Endothelial cell of umbilical vein (primary cell): ENCODE measurements around the gene GPR4. TPM values are rescaled to one million over a fixed set of nuclear protein-coding genes. Genes with fewer than 3 reads are reported as not detected.

Experiments used
- BruUV-seq: library from RNA; stranded (reverse); fragments of 400-500 nt; replicated peaks from 2 replicates; lab custom pipeline; 2021; lab: Mats Ljungman, UMichigan
- CTCF ChIA-PET: fragments of 300-600, 350-600 bp; sonication (Branson Sonifier 250); formaldehyde crosslinking; loops from one replicate; lab custom pipeline; 2021; ENCODE audit warnings: antibody characterized with exemption, inconsistent platforms; lab: Charles Lee
- POLR2A ChIA-PET: fragments of 300-600, 350-600 bp; sonication (Branson Sonifier 250); formaldehyde crosslinking; loops from one replicate; lab custom pipeline; 2021; ENCODE audit warnings: antibody characterized with exemption, inconsistent platforms; lab: Charles Lee
- DNase-seq: peaks from one replicate; pipeline ENCODE4 v3.0.0-alpha.2; 2011; ENCODE audit warnings: low read depth, low spot score
- FAIRE-seq: peaks from 2 replicates; lab custom pipeline; 2011; peaks lifted over from hg19 to GRCh38; lab: Jason Lieb, UNC
- H2AFZ ChIP-seq: 2 replicates; pipeline ENCODE4 v1.6.0; 2012; ENCODE audit warnings: low read depth, low read length, control low read depth, inconsistent platforms
- H3K27ac ChIP-seq: 2 replicates; pipeline ENCODE4 v1.5.1; 2011; ENCODE audit warnings: low read depth, mild to moderate bottlenecking, control low read depth, low read length, moderate library complexity; ENCODE audit not compliant: insufficient read depth
- H3K27me3 ChIP-seq, 2 experiments: 2 replicates each; pipeline versions ENCODE4 v1.6.0 to v1.6.1; 2011; ENCODE audit warnings: low read length in 2 of 2, mixed read lengths in 1 of 2; ENCODE audit not compliant: control insufficient read depth in 2 of 2, insufficient read depth in 2 of 2
- H3K36me3 ChIP-seq, 2 experiments: 2 replicates in 1 of 2; 3 replicates in 1 of 2; pipeline ENCODE4 v1.5.1; 2011; ENCODE audit warnings: low read length in 2 of 2, mild to moderate bottlenecking in 1 of 2, moderate library complexity in 1 of 2; ENCODE audit not compliant: control insufficient read depth in 2 of 2, insufficient read depth in 2 of 2; ENCODE audit errors: extremely low read depth in 1 of 2
- H3K4me1 ChIP-seq: 3 replicates; pipeline ENCODE4 v1.5.1; 2011; ENCODE audit warnings: mild to moderate bottlenecking, low read length; ENCODE audit not compliant: control insufficient read depth, insufficient read depth; ENCODE audit errors: extremely low read depth
- H3K4me2 ChIP-seq: 2 replicates; pipeline ENCODE4 v1.6.1; 2011; ENCODE audit warnings: low read length, control low read depth, mixed read lengths; ENCODE audit not compliant: insufficient read depth
- H3K4me3 ChIP-seq, 3 experiments: fragments of 200-600 bp in 1 of 3; sonication (generic), shearing (Covaris generic) in 1 of 3; replicated peaks in 1 of 3; 2 replicates each; pipeline ENCODE4 v1.5.1; 2011 to 2016; ENCODE audit warnings: control low read depth in 3 of 3, low read length in 3 of 3, mild to moderate bottlenecking in 2 of 3, inconsistent platforms in 1 of 3, low read depth in 1 of 3, moderate library complexity in 1 of 3; ENCODE audit not compliant: insufficient read depth in 1 of 3
- H3K79me2 ChIP-seq: 2 replicates; pipeline ENCODE4 v1.6.0; 2012; ENCODE audit warnings: low read length, inconsistent platforms; ENCODE audit not compliant: control insufficient read depth, insufficient read depth
- H3K9ac ChIP-seq: replicated peaks from 2 replicates; pipeline ENCODE3; 2011; ENCODE audit warnings: low read length, control low read depth; ENCODE audit not compliant: insufficient read depth; ENCODE audit errors: extremely low read depth
- H3K9me1 ChIP-seq: replicated peaks from 3 replicates; pipeline ENCODE4 v1.6.0; 2011; ENCODE audit warnings: mild to moderate bottlenecking, low read length; ENCODE audit not compliant: control insufficient read depth, insufficient read depth; ENCODE audit errors: extremely low read depth
- H3K9me3 ChIP-seq: replicated peaks from 2 replicates; pipeline ENCODE4 v1.5.1; 2012; ENCODE audit warnings: low read length, inconsistent platforms; ENCODE audit not compliant: control insufficient read depth, insufficient read depth
- H4K20me1 ChIP-seq: replicated peaks from 2 replicates; pipeline ENCODE3; 2011; ENCODE audit warnings: mild to moderate bottlenecking, low read length; ENCODE audit not compliant: control insufficient read depth, insufficient read depth; ENCODE audit errors: extremely low read depth
- GATA2 ChIP-seq: IDR thresholded peaks from 2 replicates; pipeline ENCODE4 v1.7.0; 2011; ENCODE audit warnings: low read depth, mild to moderate bottlenecking, moderate library complexity, mixed read lengths, low read length; ENCODE audit not compliant: insufficient read length, insufficient read depth
- JUN ChIP-seq: IDR thresholded peaks from 2 replicates; pipeline ENCODE4 v1.6.1; 2011; ENCODE audit warnings: borderline replicate concordance, low read depth; ENCODE audit not compliant: insufficient read length, insufficient read depth
- POLR2A ChIP-seq: IDR thresholded peaks from 2 replicates; pipeline ENCODE4 v1.6.1; 2012; ENCODE audit warnings: low read depth, mild to moderate bottlenecking, control low read depth, low read length
- dilution Hi-C: fragments of 300-500 bp; cut with MboI; formaldehyde crosslinking; loops from one replicate; pipeline ENCODE4 v1.15.0; 2019; ENCODE audit warnings: low sequenced_read_pairs; ENCODE audit not compliant: extremely low pct_ligation_motif_present
- intact Hi-C: fragments of 100-400 bp; cut with micrococcal nuclease; formaldehyde crosslinking; loops from one replicate; pipeline ENCODE4 v1.10.0; 2022
- polyA plus RNA-seq, 4 experiments: library from polyadenylated mRNA; depleted of rRNA in 3 of 4; stranded (reverse) in 3 of 4; unstranded in 1 of 4; fragments of >200 nt; gene quantifications; 2 replicates each; pipeline versions ENCODE4 v1.2.1 to v1.2.3, GENCODE V29; 2011 to 2012; ENCODE audit warnings: missing spikeins in 1 of 4
- total RNA-seq: library from RNA; stranded (reverse); gene quantifications from 2 replicates; pipeline ENCODE4 v1.2.3, GENCODE V29; 2021
- TF ChIP-seq, protein P1 (sequence below), 2 donors: IDR thresholded peaks; 1 replicate in 1 of 2; 2 replicates in 1 of 2; pipeline ENCODE4 v1.5.1; 2011; ENCODE audit warnings: low read length in 2 of 2, mild to moderate bottlenecking in 2 of 2, moderate library complexity in 2 of 2, control low read depth in 1 of 2, inconsistent platforms in 1 of 2, low read depth in 1 of 2; ENCODE audit not compliant: insufficient read depth in 1 of 2; ENCODE audit errors: extremely low read depth in 1 of 2

Gene GPR4
- total and polyA plus RNA-seq, 2 donors (not counting 3 experiments of a cell fraction or from before 2014, with no cell fraction given): 17.9 to 26.7 TPM

GRCh38 chr19:45621976-45622503, 20.0 kb upstream of the GPR4 start:
- DNase-seq: no peak
- H3K79me2 ChIP-seq: no peaks in the 10 kb centered on the region
- H4K20me1 ChIP-seq: no peaks in the 10 kb centered on the region
- H3K4me1 ChIP-seq: no peaks in the 10 kb centered on the region
- H3K9ac ChIP-seq: no peak overlapping the region
- no peak for TF ChIP-seq POLR2A
- intact Hi-C loops: no loop called here
- no peaks in the 10 kb centered on the region for H3K27me3 ChIP-seq
- CTCF ChIA-PET: no interaction called here
- H3K9me3 ChIP-seq: no peaks in the 10 kb centered on the region
- H2AFZ ChIP-seq: no peak overlapping the region
- no TSS peak for BruUV-seq
- no peak overlapping the region for H3K4me3 ChIP-seq
- dilution Hi-C loops: no loop called here
- H3K4me2 ChIP-seq: no peak overlapping the region
- H3K36me3 ChIP-seq: peaks cover 0 to 8% of the 10 kb centered on the region in 2 experiments
- H3K9me1 ChIP-seq: no peaks in the 10 kb centered on the region
- POLR2A ChIA-PET: no interaction called here
- no peak for FAIRE-seq
- H3K27ac ChIP-seq: no peak overlapping the region

DNA sequence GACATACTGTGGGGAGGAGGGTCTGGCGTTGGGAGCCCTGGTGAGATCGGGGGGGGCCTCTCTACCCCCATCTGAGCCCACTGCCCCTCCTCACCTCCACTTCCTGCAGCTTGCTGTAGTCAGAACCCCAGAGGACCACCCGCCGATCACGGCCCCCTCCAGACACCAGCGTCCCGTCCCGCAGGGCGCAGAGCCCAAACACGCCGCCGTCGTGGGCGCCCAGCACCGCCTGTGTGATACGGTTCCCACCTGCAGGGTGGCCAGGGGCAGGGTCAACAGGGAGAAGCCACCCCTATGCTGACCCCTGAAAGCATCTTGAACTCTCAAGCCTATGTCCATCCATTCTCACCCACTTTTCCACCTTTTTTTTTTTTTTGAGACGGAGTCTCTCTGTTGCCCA, 19.4 kb upstream of the GPR4 start:
- H3K9me1 ChIP-seq: no peaks in the 10 kb centered on the region
- no peak overlapping the region for H2AFZ ChIP-seq
- no peak overlapping the region for H3K27ac ChIP-seq
- ChIA-PET CTCF (interaction anchor here (4.0 kb wide), 1 partner anchor 20 kb away, joined by 12 read pairs; no protein-coding TSS in a partner anchor), POLR2A (no interaction called here)
- no peak overlapping the region for H3K9ac ChIP-seq
- H3K36me3 ChIP-seq: peaks cover 0 to 8% of the 10 kb centered on the region in 2 experiments
- H3K4me3 ChIP-seq: no peak overlapping the region
- H3K4me1 ChIP-seq: no peaks in the 10 kb centered on the region
- H3K4me2 ChIP-seq: no peak overlapping the region
- FAIRE-seq (no peak), DNase-seq (no peak)
- H4K20me1 ChIP-seq: no peaks in the 10 kb centered on the region
- TF ChIP-seq POLR2A (no peak), JUN (no peak), GATA2 (no peak)
- TF ChIP-seq, protein P1, sequence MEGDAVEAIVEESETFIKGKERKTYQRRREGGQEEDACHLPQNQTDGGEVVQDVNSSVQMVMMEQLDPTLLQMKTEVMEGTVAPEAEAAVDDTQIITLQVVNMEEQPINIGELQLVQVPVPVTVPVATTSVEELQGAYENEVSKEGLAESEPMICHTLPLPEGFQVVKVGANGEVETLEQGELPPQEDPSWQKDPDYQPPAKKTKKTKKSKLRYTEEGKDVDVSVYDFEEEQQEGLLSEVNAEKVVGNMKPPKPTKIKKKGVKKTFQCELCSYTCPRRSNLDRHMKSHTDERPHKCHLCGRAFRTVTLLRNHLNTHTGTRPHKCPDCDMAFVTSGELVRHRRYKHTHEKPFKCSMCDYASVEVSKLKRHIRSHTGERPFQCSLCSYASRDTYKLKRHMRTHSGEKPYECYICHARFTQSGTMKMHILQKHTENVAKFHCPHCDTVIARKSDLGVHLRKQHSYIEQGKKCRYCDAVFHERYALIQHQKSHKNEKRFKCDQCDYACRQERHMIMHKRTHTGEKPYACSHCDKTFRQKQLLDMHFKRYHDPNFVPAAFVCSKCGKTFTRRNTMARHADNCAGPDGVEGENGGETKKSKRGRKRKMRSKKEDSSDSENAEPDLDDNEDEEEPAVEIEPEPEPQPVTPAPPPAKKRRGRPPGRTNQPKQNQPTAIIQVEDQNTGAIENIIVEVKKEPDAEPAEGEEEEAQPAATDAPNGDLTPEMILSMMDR (IDR thresholded peaks at IDR 0.05; ENCODE audit: extremely low read depth in 1 of 2, insufficient read depth in 1 of 2, low read depth in 1 of 2, low read length in 2 of 2): no peak
- H3K79me2 ChIP-seq: no peaks in the 10 kb centered on the region
- no TSS peak for BruUV-seq
- no peaks in the 10 kb centered on the region for H3K27me3 ChIP-seq
- dilution Hi-C loops (no loop called here), intact Hi-C loops (no loop called here)
- no peaks in the 10 kb centered on the region for H3K9me3 ChIP-seq
